IgD-negative memory B cell (primary cell): Measurements from ENCODE around the gene ZNF496. TPM values are rescaled to one million over a fixed set of nuclear protein-coding genes. Genes with fewer than 3 reads are reported as not detected.
"Not testable (repeated sequence)": the region's sequence is repeated elsewhere in the genome, so short reads cannot be mapped to it uniquely, and the experiment has no call there.

Source experiments
- H3K27ac Mint-ChIP-seq, 3 donors: one replicate each; pipeline ENCODE4 v1.8.0; 2020 to 2022; ENCODE audit warnings: mild to moderate bottlenecking in 3 of 3, mixed read lengths in 3 of 3, moderate library complexity in 1 of 3
- H3K27me3 Mint-ChIP-seq: one replicate; pipeline ENCODE4 v1.8.0; 2021; ENCODE audit warnings: mixed read lengths
- H3K36me3 Mint-ChIP-seq: one replicate; pipeline ENCODE4 v1.8.0; 2020; ENCODE audit warnings: mild to moderate bottlenecking, mixed read lengths
- H3K4me1 Mint-ChIP-seq, 3 donors: one replicate each; pipeline ENCODE4 v1.8.0; 2020 to 2022; ENCODE audit warnings: mixed read lengths in 3 of 3, mild to moderate bottlenecking in 1 of 3
- H3K4me3 Mint-ChIP-seq, 4 donors: one replicate each; pipeline ENCODE4 v1.8.0; 2020 to 2022; ENCODE audit warnings: mild to moderate bottlenecking in 4 of 4, mixed read lengths in 4 of 4, moderate library complexity in 3 of 4
- H3K9me3 Mint-ChIP-seq, 3 donors: one replicate each; pipeline ENCODE4 v1.8.0; 2020 to 2021; ENCODE audit warnings: mixed read lengths in 3 of 3, mild to moderate bottlenecking in 1 of 3
- polyA plus RNA-seq: library from polyadenylated mRNA; unstranded; fragments of 300-500 nt; fragmentation: Illumina TruSeq; gene quantifications from one replicate; pipeline ENCODE4 v1.2.3, GENCODE V29; 2021

ZNF496 gene
- polyA plus RNA-seq, 1 donor from 2014 or later: 7.9 TPM

- H3K27ac Mint-ChIP-seq: no peak overlapping the region
- H3K4me1 Mint-ChIP-seq: no peaks in the 10 kb centered on the region
- H3K4me3 Mint-ChIP-seq: peak overlapping the region in 1 of 4 donors; percentile 19
- peaks cover 0 to 12% (median 11%) of the 10 kb centered on the region in 3 donors for H3K9me3 Mint-ChIP-seq
- peaks cover 24% of the 10 kb centered on the region for H3K27me3 Mint-ChIP-seq
- H3K36me3 Mint-ChIP-seq: no peaks in the 10 kb centered on the region
Measured at GRCh38 chr1:247365023-247365422, 33.4 kb upstream of the ZNF496 start.

GRCh38 chr1:247363000-247363399 is 31.3 kb upstream of the ZNF496 start:
- H3K4me3 Mint-ChIP-seq, H3K4me1 Mint-ChIP-seq, H3K27ac Mint-ChIP-seq, H3K36me3 Mint-ChIP-seq: not testable (repeated sequence)
- H3K9me3 Mint-ChIP-seq: peaks cover 0 to 12% (median 11%) of the 10 kb centered on the region in 3 donors
- peaks cover 35% of the 10 kb centered on the region for H3K27me3 Mint-ChIP-seq

- peaks cover 31% of the 10 kb centered on the region for H3K27me3 Mint-ChIP-seq
- H3K27ac Mint-ChIP-seq: no peak overlapping the region
- no peaks in the 10 kb centered on the region for H3K4me1 Mint-ChIP-seq
- H3K36me3 Mint-ChIP-seq: no peaks in the 10 kb centered on the region
- H3K9me3 Mint-ChIP-seq: peaks cover 0 to 9% (median 8%) of the 10 kb centered on the region in 3 donors
- no peak overlapping the region for H3K4me3 Mint-ChIP-seq
Measured at GRCh38 chr1:247362153-247362552, 30.5 kb upstream of the ZNF496 start.

GRCh38 chr1:247360991-247361731 is 29.5 kb upstream of the ZNF496 start:
- no peaks in the 10 kb centered on the region for H3K36me3 Mint-ChIP-seq

GRCh38 chr1:247360116-247360898 is 28.6 kb upstream of the ZNF496 start:
- peak overlapping the region in 1 of 3 donors; percentile 51 for H3K27ac Mint-ChIP-seq
- no peaks in the 10 kb centered on the region for H3K4me1 Mint-ChIP-seq
- H3K27me3 Mint-ChIP-seq: peaks cover 29% of the 10 kb centered on the region
- H3K4me3 Mint-ChIP-seq: no peak overlapping the region
- H3K36me3 Mint-ChIP-seq: no peaks in the 10 kb centered on the region
- peaks cover 0 to 15% (median 5%) of the 10 kb centered on the region in 3 donors for H3K9me3 Mint-ChIP-seq

More at GRCh38 chr1:247360991-247361731, 29.5 kb upstream of the ZNF496 start:
- peak overlapping the region in 1 of 3 donors; percentile 51 for H3K27ac Mint-ChIP-seq
- peaks cover 27% of the 10 kb centered on the region for H3K27me3 Mint-ChIP-seq
- H3K9me3 Mint-ChIP-seq: peaks cover 0 to 12% (median 9%) of the 10 kb centered on the region in 3 donors
- no peaks in the 10 kb centered on the region for H3K4me1 Mint-ChIP-seq
- H3K4me3 Mint-ChIP-seq: peak overlapping the region in 1 of 4 donors; percentile 25

GRCh38 chr1:247359559-247359958 is 27.9 kb upstream of the ZNF496 start:
- H3K27me3 Mint-ChIP-seq: peaks cover 27% of the 10 kb centered on the region
- peaks cover 0 to 11% (median 2%) of the 10 kb centered on the region in 3 donors for H3K9me3 Mint-ChIP-seq
- H3K4me1 Mint-ChIP-seq: no peaks in the 10 kb centered on the region
- H3K27ac Mint-ChIP-seq: no peak overlapping the region
- H3K36me3 Mint-ChIP-seq: no peaks in the 10 kb centered on the region
- no peak overlapping the region for H3K4me3 Mint-ChIP-seq

- H3K9me3 Mint-ChIP-seq: peaks cover 0 to 11% (median 2%) of the 10 kb centered on the region in 3 donors
- no peaks in the 10 kb centered on the region for H3K36me3 Mint-ChIP-seq
- no peak overlapping the region for H3K27ac Mint-ChIP-seq
- H3K4me1 Mint-ChIP-seq: no peaks in the 10 kb centered on the region
- peaks cover 26% of the 10 kb centered on the region for H3K27me3 Mint-ChIP-seq
- H3K4me3 Mint-ChIP-seq: no peak overlapping the region
Measured at GRCh38 chr1:247358920-247359319, 27.3 kb upstream of the ZNF496 start.

- H3K4me3 Mint-ChIP-seq: no peak overlapping the region
- H3K27ac Mint-ChIP-seq: no peak overlapping the region
- peaks cover 25% of the 10 kb centered on the region for H3K27me3 Mint-ChIP-seq
- H3K4me1 Mint-ChIP-seq: no peaks in the 10 kb centered on the region
- peaks cover 0 to 11% (median 2%) of the 10 kb centered on the region in 3 donors for H3K9me3 Mint-ChIP-seq
- no peaks in the 10 kb centered on the region for H3K36me3 Mint-ChIP-seq
Measured at GRCh38 chr1:247357781-247358211, 26.1 kb upstream of the ZNF496 start.

- Mint-ChIP-seq H3K9me3 (peaks cover 0 to 11% (median 2%) of the 10 kb centered on the region in 3 donors), H3K27ac (no peak overlapping the region), H3K4me1 (no peaks in the 10 kb centered on the region), H3K36me3 (no peaks in the 10 kb centered on the region), H3K27me3 (peaks cover 25% of the 10 kb centered on the region), H3K4me3 (no peak overlapping the region)
Measured at GRCh38 chr1:247357052-247357780, 25.5 kb upstream of the ZNF496 start.

GRCh38 chr1:247355160-247355559 is 23.5 kb upstream of the ZNF496 start:
- not testable (repeated sequence) for H3K4me3 Mint-ChIP-seq, H3K4me1 Mint-ChIP-seq, H3K36me3 Mint-ChIP-seq, H3K27ac Mint-ChIP-seq
- H3K9me3 Mint-ChIP-seq: peaks cover 0 to 11% (median 4%) of the 10 kb centered on the region in 3 donors
- peaks cover 22% of the 10 kb centered on the region for H3K27me3 Mint-ChIP-seq

GRCh38 chr1:247352175-247352574 is 20.5 kb upstream of the ZNF496 start:
- peaks cover 0 to 11% (median 3%) of the 10 kb centered on the region in 3 donors for H3K9me3 Mint-ChIP-seq
- no peak overlapping the region for H3K4me3 Mint-ChIP-seq
- peaks cover 15% of the 10 kb centered on the region for H3K27me3 Mint-ChIP-seq
- H3K4me1 Mint-ChIP-seq: peaks cover 0 to 2% (median 0%) of the 10 kb centered on the region in 3 donors
- no peaks in the 10 kb centered on the region for H3K36me3 Mint-ChIP-seq
- H3K27ac Mint-ChIP-seq: no peak overlapping the region

GRCh38 chr1:247350587-247350986 is 18.9 kb upstream of the ZNF496 start:
- peaks cover 0 to 2% (median 0%) of the 10 kb centered on the region in 3 donors for H3K4me1 Mint-ChIP-seq
- H3K27me3 Mint-ChIP-seq: peaks cover 15% of the 10 kb centered on the region
- H3K27ac Mint-ChIP-seq: no peak overlapping the region
- no peak overlapping the region for H3K4me3 Mint-ChIP-seq
- peaks cover 0 to 3% (median under 1%) of the 10 kb centered on the region in 3 donors for H3K9me3 Mint-ChIP-seq
- no peaks in the 10 kb centered on the region for H3K36me3 Mint-ChIP-seq

- Mint-ChIP-seq H3K9me3 (peaks cover 0 to 3% (median 0%) of the 10 kb centered on the region in 3 donors), H3K4me3 (peak overlapping the region in 1 of 4 donors; percentile 23), H3K27ac (no peak overlapping the region), H3K4me1 (peaks cover 0 to 5% (median 0%) of the 10 kb centered on the region in 3 donors), H3K27me3 (peaks cover 8% of the 10 kb centered on the region), H3K36me3 (no peaks in the 10 kb centered on the region)
Measured at GRCh38 chr1:247347477-247348222, 16.0 kb upstream of the ZNF496 start.

- H3K36me3 Mint-ChIP-seq: no peaks in the 10 kb centered on the region
- H3K4me3 Mint-ChIP-seq: no peak overlapping the region
- peaks cover 8% of the 10 kb centered on the region for H3K27me3 Mint-ChIP-seq
- no peak overlapping the region for H3K27ac Mint-ChIP-seq
- H3K4me1 Mint-ChIP-seq: peaks cover 0 to 5% (median 0%) of the 10 kb centered on the region in 3 donors
- peaks cover 0 to 3% (median 0%) of the 10 kb centered on the region in 3 donors for H3K9me3 Mint-ChIP-seq
Measured at GRCh38 chr1:247345881-247346280, 14.2 kb upstream of the ZNF496 start.
